Measurements from ENCODE around the gene ADCYAP1. TPM values are rescaled to one million over a fixed set of nuclear protein-coding genes. Genes with fewer than 3 reads are reported as not detected.

ADCYAP1 gene
- total RNA-seq, 4 donors from 2014 or later, result 0.32 to 4.6 (median 0.83) TPM

DNA sequence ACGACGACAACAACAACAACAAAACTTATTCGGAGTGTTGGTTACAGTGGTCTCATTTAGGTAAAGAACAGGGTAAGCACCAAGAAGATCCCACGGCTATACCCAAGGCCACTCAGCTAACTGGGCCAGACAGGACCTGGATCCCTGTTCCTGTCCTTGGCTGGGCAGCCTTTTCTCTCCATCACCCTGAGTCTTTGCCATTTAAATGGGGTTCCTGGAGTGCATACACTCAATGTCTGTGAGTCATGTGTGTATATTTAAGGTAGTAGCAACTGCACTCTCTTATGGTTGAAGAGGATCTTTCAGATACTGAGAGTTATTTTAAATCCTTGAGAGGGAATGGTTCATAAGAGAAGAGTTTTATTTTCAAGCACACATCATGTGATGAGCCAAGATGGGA, 35.3 kb downstream of the ADCYAP1 start:
- no peak for ATAC-seq (ENCODE audit: low FRiP score)
- TF ChIP-seq, protein P1, sequence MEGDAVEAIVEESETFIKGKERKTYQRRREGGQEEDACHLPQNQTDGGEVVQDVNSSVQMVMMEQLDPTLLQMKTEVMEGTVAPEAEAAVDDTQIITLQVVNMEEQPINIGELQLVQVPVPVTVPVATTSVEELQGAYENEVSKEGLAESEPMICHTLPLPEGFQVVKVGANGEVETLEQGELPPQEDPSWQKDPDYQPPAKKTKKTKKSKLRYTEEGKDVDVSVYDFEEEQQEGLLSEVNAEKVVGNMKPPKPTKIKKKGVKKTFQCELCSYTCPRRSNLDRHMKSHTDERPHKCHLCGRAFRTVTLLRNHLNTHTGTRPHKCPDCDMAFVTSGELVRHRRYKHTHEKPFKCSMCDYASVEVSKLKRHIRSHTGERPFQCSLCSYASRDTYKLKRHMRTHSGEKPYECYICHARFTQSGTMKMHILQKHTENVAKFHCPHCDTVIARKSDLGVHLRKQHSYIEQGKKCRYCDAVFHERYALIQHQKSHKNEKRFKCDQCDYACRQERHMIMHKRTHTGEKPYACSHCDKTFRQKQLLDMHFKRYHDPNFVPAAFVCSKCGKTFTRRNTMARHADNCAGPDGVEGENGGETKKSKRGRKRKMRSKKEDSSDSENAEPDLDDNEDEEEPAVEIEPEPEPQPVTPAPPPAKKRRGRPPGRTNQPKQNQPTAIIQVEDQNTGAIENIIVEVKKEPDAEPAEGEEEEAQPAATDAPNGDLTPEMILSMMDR (IDR thresholded peaks at IDR 0.05), result no peak
- DNase-seq (ENCODE audit: low spot score), result no peak

DNA sequence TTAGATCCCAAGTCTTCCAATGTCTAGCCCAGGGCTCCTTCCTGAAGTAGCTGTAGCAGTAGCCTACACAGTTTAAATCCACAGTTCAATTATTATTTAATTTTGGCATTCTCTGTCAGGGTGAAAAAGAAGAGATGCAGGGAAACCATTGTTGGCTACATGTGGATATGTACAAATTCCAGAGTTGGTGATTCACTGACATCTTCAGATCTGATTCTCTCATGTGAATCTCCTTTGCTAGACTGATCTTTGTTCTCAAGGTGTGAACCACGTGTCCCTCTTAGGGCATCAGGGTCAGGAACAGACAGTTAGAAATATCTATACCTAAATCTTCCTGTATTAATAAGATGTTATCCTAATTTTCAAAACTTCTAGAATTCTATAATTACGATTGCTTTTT, 36.7 kb downstream of the ADCYAP1 start:
- TF ChIP-seq, protein P1 (IDR thresholded peaks at IDR 0.05), result no peak
- DNase-seq (ENCODE audit: low spot score), result no peak
- ATAC-seq (ENCODE audit: low FRiP score), result no peak

DNA sequence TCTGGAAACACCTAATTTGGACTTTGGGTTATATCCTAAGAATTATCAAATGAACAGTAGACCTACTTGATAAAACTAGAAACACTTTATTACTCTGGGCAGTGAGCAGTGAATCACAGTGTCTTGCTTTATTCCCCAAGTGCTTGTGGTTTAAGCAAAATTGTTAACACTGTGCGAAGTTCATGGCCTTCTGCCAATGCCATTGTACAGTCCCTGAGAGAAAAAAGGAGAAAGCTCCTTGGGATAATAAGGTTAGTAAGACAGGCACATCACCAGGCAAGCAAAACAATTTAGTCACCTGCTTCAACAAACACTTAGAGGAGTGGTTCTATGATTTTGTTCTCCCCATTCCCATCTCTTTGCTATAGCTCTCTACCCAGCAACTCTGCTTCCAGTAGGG, 39.8 kb downstream of the ADCYAP1 start:
- TF ChIP-seq, protein P1 (IDR thresholded peaks at IDR 0.05), result no peak
- ATAC-seq (ENCODE audit: low FRiP score), result no peak
- no peak for DNase-seq (ENCODE audit: low spot score)

DNA sequence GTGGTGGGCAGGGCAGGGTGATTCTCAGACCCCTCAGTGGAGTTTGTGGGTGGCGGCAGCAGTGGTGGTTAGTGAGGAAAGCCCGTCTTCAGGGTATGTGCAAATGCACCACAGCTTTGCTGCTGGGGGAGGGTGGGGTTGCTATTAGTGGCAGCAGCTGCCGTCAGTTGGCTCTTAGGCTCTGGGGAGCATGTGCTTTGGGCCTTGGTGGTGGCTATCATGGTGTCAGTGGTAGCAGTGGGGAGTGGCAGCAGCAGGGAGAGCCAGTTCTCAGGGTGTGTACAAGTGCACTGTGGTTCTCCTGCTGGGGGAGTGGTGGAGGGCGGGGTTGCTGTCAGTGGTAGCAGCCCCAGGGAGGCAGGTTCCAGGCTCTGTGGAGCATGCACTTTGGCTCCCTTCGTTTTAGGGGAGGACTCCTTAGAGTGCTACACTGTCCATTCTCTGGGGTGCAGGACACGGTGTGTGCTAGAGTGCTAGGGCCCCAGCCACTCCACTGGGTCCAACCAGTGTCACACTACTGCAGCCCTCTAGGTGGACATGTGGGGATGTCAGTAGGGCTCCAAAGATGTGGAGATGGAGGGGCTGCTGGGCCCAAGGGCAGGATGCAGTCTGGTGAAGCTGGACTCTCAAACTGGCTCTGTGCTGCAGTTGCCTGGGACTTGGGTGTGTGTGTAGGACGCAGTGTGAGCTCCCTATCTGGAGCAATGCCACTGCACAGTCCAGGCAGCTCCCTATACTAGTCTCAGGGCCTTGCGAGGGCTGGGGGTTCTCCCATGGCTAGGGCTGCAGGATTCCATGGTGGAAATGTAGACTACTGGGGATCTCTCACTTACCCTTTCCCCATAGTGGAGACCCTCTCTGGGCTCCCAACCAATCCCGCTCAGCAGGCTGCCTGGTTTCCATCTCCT, 45.3 kb downstream of the ADCYAP1 start:
- ATAC-seq (ENCODE audit: low FRiP score) (no peak), DNase-seq (ENCODE audit: low spot score) (no peak)
- TF ChIP-seq, protein P1 (IDR thresholded peaks at IDR 0.05), result no peak

DNA sequence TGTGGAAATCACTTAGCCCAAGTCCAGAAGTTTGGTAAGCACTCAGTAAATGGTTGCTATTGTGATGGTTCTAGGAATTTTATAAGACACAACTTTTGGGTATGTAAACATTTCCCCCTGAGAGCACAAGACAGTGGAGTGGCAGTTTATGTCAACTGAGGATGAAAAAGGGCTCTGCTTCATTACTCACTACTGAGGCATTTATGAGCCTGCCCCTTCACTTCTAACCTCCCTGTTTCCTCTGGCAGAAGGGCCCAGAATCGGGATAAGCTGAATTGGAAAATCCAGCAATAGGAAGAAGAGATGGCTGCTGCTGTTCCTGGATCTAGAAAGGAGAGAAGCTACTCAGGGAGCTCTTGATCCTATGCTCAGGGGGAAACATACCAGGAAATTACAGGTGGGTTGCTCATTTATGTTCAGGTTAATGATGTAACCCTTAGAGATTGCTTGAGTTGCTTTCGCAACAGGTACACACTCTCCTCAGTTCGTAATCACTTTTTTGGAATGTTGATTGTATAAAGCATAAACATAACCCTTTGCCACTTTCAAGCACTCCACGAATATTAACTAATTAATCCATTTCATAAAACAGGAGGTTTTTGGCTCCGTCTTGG, 46.3 kb downstream of the ADCYAP1 start:
- DNase-seq (ENCODE audit: low spot score) (no peak), ATAC-seq (ENCODE audit: low FRiP score) (no peak)
- TF ChIP-seq, protein P1 (IDR thresholded peaks at IDR 0.05), result no peak

DNA sequence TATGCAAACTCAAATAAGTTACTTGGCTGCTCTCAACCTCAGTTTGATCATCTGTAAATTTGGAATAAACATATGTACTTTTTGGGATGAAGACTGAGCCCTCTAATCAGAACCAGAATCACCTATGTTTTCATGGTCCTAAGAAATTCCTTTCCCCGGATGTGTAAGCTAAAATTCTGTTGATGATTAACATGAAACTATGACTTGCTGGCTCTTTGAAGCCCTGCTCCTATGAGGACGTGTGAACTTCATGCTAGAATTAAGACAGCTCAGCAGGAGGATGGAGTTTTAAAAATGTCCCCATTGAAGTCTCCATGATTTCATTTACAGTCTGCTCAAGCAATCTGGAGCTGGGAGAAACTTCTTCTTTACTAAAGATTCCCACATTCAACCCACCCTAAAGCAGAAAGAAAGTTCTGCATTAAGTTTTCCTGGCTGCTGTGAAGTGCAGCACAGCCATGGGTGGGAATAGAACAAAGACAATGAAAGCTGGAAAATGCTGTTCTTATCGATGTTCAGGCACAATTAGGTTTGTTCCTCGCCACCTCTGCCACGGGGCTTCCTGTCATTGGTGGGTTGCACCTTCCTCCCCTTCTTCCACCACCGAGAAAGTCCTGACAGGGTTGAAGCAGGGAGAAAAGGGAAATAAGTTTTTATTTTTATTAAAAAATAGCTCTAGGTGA, 50.9 kb downstream of the ADCYAP1 start:
- DNase-seq (ENCODE audit: low spot score), result no peak
- no peak for ATAC-seq (ENCODE audit: low FRiP score)
- TF ChIP-seq, protein P1 (IDR thresholded peaks at IDR 0.05), result no peak
